Activated naive CD8-positive, alpha-beta T cell treated with anti-CD3 and anti-CD28 coated beads, Interleukin-2, amount 10 ng/mL, durations not matched to agents 7 days and 5 days (primary cell): ENCODE data around the gene STAB1. TPM values are rescaled to one million over a fixed set of nuclear protein-coding genes. Genes with fewer than 3 reads are reported as not detected.

ENCODE experiments used
- ATAC-seq: fragments of 150-1000 bp; cut with Tn5 transposase; one replicate; pipeline ENCODE4 v1.10.0; 2021; ENCODE audit warnings: low read depth, moderate library complexity
- POLR2A ChIA-PET: fragments of 350-600 bp; sonication (Branson Sonifier 250); formaldehyde crosslinking; loops from one replicate; lab custom pipeline; 2021; ENCODE audit warnings: antibody characterized with exemption; lab: Charles Lee
- DNase-seq: peaks from one replicate; pipeline ENCODE4 v3.0.0; 2021
- H3K27ac Mint-ChIP-seq: one replicate; pipeline ENCODE4 v1.8.0; 2022; ENCODE audit warnings: mild to moderate bottlenecking, mixed read lengths
- H3K27me3 Mint-ChIP-seq: one replicate; pipeline ENCODE4 v1.8.0; 2022; ENCODE audit warnings: mild to moderate bottlenecking, moderate library complexity, mixed read lengths
- H3K36me3 Mint-ChIP-seq: one replicate; pipeline ENCODE4 v1.8.0; 2021; ENCODE audit warnings: mild to moderate bottlenecking, mixed read lengths
- H3K4me1 Mint-ChIP-seq: one replicate; pipeline ENCODE4 v1.8.0; 2021; ENCODE audit warnings: mixed read lengths
- H3K4me3 Mint-ChIP-seq: one replicate; pipeline ENCODE4 v1.8.0; 2022; ENCODE audit warnings: mild to moderate bottlenecking, moderate library complexity, mixed read lengths
- H3K9me3 Mint-ChIP-seq: one replicate; pipeline ENCODE4 v1.8.0; 2021; ENCODE audit warnings: mixed read lengths
- total RNA-seq, 2 experiments: library from RNA; stranded (reverse); gene quantifications; one replicate each; pipeline ENCODE4 v1.2.3, GENCODE V29; 2021

The STAB1 gene
- total RNA-seq, 2 experiments from 2014 or later: 10.5 to 13.0 TPM

- Mint-ChIP-seq H3K36me3 (peaks cover 33% of the 10 kb centered on the region), H3K27ac (no peak overlapping the region), H3K27me3 (no peaks in the 10 kb centered on the region), H3K4me1 (peaks cover 2% of the 10 kb centered on the region), H3K4me3 (no peak overlapping the region), H3K9me3 (no peaks in the 10 kb centered on the region)
- DNase-seq: no peak
- POLR2A ChIA-PET: no interaction called here
- ATAC-seq: no peak
Measured at GRCh38 chr3:52561028-52561747, 66.0 kb downstream of the STAB1 start.

GRCh38 chr3:52563984-52564383, 68.8 kb downstream of the STAB1 start:
- Mint-ChIP-seq H3K27ac (no peak overlapping the region), H3K4me3 (no peak overlapping the region), H3K27me3 (no peaks in the 10 kb centered on the region), H3K4me1 (no peaks in the 10 kb centered on the region), H3K9me3 (no peaks in the 10 kb centered on the region), H3K36me3 (peaks cover 28% of the 10 kb centered on the region)
- POLR2A ChIA-PET: no interaction called here
- DNase-seq (no peak), ATAC-seq (no peak)

GRCh38 chr3:52568069-52568468, 72.9 kb downstream of the STAB1 start:
- Mint-ChIP-seq H3K4me3 (no peak overlapping the region), H3K4me1 (no peaks in the 10 kb centered on the region), H3K27ac (no peak overlapping the region), H3K9me3 (no peaks in the 10 kb centered on the region), H3K36me3 (peaks cover 11% of the 10 kb centered on the region), H3K27me3 (no peaks in the 10 kb centered on the region)
- ATAC-seq (no peak), DNase-seq (no peak)
- POLR2A ChIA-PET: no interaction called here

- DNase-seq (no peak), ATAC-seq (no peak)
- Mint-ChIP-seq H3K4me3 (no peak overlapping the region), H3K36me3 (peaks cover 13% of the 10 kb centered on the region), H3K9me3 (no peaks in the 10 kb centered on the region), H3K4me1 (no peaks in the 10 kb centered on the region), H3K27ac (no peak overlapping the region), H3K27me3 (no peaks in the 10 kb centered on the region)
- POLR2A ChIA-PET: no interaction called here
Measured at GRCh38 chr3:52570076-52570475, 74.9 kb downstream of the STAB1 start.

- Mint-ChIP-seq H3K4me1 (no peaks in the 10 kb centered on the region), H3K36me3 (peaks cover 23% of the 10 kb centered on the region), H3K4me3 (no peak overlapping the region), H3K9me3 (no peaks in the 10 kb centered on the region), H3K27me3 (no peaks in the 10 kb centered on the region), H3K27ac (no peak overlapping the region)
- ATAC-seq (no peak), DNase-seq (no peak)
- POLR2A ChIA-PET: no interaction called here
Measured at GRCh38 chr3:52572221-52572620, 77.1 kb downstream of the STAB1 start.

Other genes starting within 250 kb of the STAB1 start
- 100 to 1,000 TPM; 101 to 105 TPM for gene PPM1M, start 249.6 kb upstream of the STAB1 start, total RNA-seq
- 100 to 1,000 TPM; 134 to 140 TPM for gene WDR82, start 216.7 kb upstream of the STAB1 start, total RNA-seq
- gene GLYCTK, start 207.5 kb upstream of the STAB1 start, total RNA-seq: 10 to 100 TPM; 26.2 to 31.2 TPM
- gene DNAH1, start 179.0 kb upstream of the STAB1 start, total RNA-seq: 10 to 100 TPM; 28.5 to 30.0 TPM
- 100 to 1,000 TPM in 1 of 2 experiments, 10 to 100 TPM in 1; 96.8 to 103 TPM for gene BAP1, start 85.3 kb upstream of the STAB1 start, total RNA-seq
- gene PHF7, start 84.7 kb upstream of the STAB1 start, total RNA-seq: 10 to 100 TPM; 19.2 to 20.6 TPM
- under 1 TPM; 0.06 to 0.09 TPM for gene SEMA3G, start 50.2 kb upstream of the STAB1 start, total RNA-seq
- gene TNNC1, start 41.3 kb upstream of the STAB1 start, total RNA-seq: 1 to 10 TPM; 3.0 to 3.2 TPM
- gene NISCH, start 39.7 kb upstream of the STAB1 start, total RNA-seq: 100 to 1,000 TPM; 124 to 125 TPM
- gene NT5DC2, start 38.5 kb downstream of the STAB1 start, total RNA-seq: 10 to 100 TPM; 22.3 to 28.7 TPM
- gene UQCC5, start 41.3 kb downstream of the STAB1 start, total RNA-seq: 10 to 100 TPM in 1 of 2 experiments, 1 to 10 TPM in 1; 8.5 to 12.8 TPM
- 10 to 100 TPM; 73.5 to 77.0 TPM for gene PBRM1, start 190.6 kb downstream of the STAB1 start, total RNA-seq
- gene GNL3, start 190.7 kb downstream of the STAB1 start, total RNA-seq: 10 to 100 TPM; 72.5 to 75.9 TPM
- 10 to 100 TPM; 44.6 to 45.7 TPM for gene GLT8D1, start 210.5 kb downstream of the STAB1 start, total RNA-seq
- gene SPCS1, start 210.8 kb downstream of the STAB1 start, total RNA-seq: 10 to 100 TPM; 90.1 to 90.4 TPM